ENCODE measurements around the gene MAP6D1.

Gene MAP6D1
- 0.26 to 0.58 (median 0.35) reads per million in 3 donors for total RNA-seq

DNA sequence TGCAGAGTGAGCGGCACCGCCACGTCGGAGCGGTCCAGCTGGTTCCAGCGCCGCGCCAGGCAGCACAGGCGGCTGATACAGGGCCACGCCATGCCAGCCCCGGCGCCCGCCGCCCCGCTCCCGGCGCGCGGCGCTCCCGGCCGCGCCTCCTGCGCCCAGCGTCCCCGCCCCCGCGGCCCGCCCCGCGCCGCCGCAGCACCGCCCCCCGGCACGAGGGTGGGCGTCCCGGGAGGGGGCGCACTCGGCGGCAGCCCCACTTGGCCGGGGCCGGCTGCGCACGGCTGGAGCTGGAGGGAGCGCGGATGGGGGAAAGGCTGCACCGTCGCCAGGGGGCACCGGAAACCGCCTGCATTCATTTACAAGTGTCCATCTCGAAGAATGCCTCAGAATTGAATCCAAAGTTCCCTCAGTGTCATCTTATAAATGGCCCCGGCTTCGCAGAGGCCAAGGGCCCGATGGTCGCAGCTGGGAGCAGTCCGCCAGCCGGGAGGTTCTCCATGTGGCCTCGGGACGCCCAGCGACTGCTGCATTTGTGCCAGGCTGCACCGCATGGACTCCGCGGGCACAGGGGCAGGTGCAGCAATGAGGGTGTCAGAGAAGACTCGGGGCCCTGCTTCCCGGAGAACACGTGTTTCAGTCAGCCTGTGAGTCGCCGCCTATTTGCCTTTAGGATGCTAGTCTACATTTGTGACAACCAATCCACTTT, at the start of gene MAP6D1:
MAP6D1 (minus strand) TSS at position 122 of the 706 bp plus-strand sequence; CDS start at position 92, 30 bp downstream.
- H3K4me1 ChIP-seq (ENCODE audit: control insufficient read depth, insufficient read depth, low read length, poor library complexity, severe bottlenecking), result peaks cover 7% of the 10 kb centered on the region
- peak in 2 of 3 donors; percentile 2 to 3 for DNase-seq
- H3K4me3 ChIP-seq (ENCODE audit: insufficient read depth, low read depth, low read length, poor library complexity, severe bottlenecking), result peak within 1 kb of the TSS; percentile 60
- no peak within 1 kb of the TSS for H3K27ac ChIP-seq (ENCODE audit: insufficient read depth, low read length, poor library complexity, severe bottlenecking)
- H3K9me3 ChIP-seq (ENCODE audit: control insufficient read depth, low read length), result no peaks in the 10 kb centered on the region
- H3K36me3 ChIP-seq (ENCODE audit: control insufficient read depth, insufficient read depth, low read length), result no peaks in the 10 kb centered on the region
- H3K27me3 ChIP-seq (replicated peaks; ENCODE audit: control insufficient read depth, insufficient read depth, low read length, poor library complexity, severe bottlenecking), result no peaks in the 10 kb centered on the region

DNA sequence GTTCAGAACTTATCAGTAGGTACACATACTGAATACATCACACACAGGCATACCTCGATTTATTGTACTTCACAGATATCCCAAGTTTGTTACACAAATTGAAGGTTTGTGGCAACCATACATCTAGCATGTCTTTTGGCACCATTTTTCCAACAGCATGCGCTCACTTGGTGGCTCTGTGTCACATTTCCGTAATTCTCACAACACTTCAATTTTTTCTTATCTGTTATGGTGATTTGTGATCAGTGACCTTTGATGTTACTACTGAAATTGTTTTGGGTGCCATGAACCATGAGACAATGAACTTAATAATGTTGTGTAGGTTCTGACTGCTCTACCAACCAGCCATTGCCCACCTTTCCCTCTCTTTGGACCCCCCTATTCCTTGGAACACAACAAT, 48.5 kb upstream of the MAP6D1 start:
- Histone ChIP-seq H3K4me3 (ENCODE audit: insufficient read depth, low read depth, low read length, poor library complexity, severe bottlenecking) (no peak overlapping the region), H3K27ac (ENCODE audit: insufficient read depth, low read length, poor library complexity, severe bottlenecking) (no peak overlapping the region), H3K36me3 (ENCODE audit: control insufficient read depth, insufficient read depth, low read length) (peaks cover 3% of the 10 kb centered on the region), H3K9me3 (ENCODE audit: control insufficient read depth, low read length) (no peaks in the 10 kb centered on the region), H3K27me3 (replicated peaks; ENCODE audit: control insufficient read depth, insufficient read depth, low read length, poor library complexity, severe bottlenecking) (no peaks in the 10 kb centered on the region), H3K4me1 (ENCODE audit: control insufficient read depth, insufficient read depth, low read length, poor library complexity, severe bottlenecking) (no peaks in the 10 kb centered on the region)
- DNase-seq, result no peak

DNA sequence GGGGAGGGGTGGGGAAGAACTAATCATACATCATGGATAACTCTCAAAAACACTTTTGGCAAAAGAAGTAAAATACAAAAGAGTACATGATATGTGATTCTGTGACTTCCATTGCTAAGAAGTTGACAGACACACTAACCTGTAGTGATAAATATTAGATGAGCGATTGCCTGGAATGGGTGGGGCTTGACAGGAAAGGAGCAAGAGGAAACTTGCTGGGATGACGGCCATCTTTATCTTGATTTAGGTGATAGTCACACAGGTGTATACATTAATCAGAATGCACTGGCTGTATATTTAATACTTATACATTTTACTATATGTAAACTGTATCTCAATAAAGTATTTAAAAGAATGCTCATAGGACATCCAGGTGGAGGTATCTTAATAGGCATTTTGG, 46.2 kb upstream of the MAP6D1 start:
- Histone ChIP-seq H3K9me3 (ENCODE audit: control insufficient read depth, low read length) (no peaks in the 10 kb centered on the region), H3K27ac (ENCODE audit: insufficient read depth, low read length, poor library complexity, severe bottlenecking) (no peak overlapping the region), H3K36me3 (ENCODE audit: control insufficient read depth, insufficient read depth, low read length) (peaks cover 13% of the 10 kb centered on the region), H3K27me3 (replicated peaks; ENCODE audit: control insufficient read depth, insufficient read depth, low read length, poor library complexity, severe bottlenecking) (no peaks in the 10 kb centered on the region), H3K4me1 (ENCODE audit: control insufficient read depth, insufficient read depth, low read length, poor library complexity, severe bottlenecking) (no peaks in the 10 kb centered on the region), H3K4me3 (ENCODE audit: insufficient read depth, low read depth, low read length, poor library complexity, severe bottlenecking) (no peak overlapping the region)
- DNase-seq, result no peak

DNA sequence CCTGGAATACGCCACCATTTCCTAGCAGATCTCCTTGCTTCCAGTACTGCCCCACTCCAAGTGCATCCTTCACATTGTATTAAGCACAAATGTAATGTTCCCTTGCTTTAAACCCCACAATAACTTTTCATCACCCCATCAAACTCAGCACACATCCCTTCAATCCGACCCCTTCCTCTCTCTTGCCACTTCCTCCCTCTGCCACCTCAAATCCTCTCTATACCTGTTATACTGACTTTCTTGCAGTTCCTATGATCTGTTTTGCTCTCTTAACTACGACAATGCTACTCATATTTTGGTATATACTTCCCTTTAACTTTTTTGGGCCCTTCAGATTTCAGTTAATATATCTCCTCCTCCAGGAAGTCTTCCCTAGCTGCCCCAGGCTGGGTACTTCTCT, 45.2 kb upstream of the MAP6D1 start:
- H3K4me3 ChIP-seq (ENCODE audit: insufficient read depth, low read depth, low read length, poor library complexity, severe bottlenecking), result no peak overlapping the region
- no peaks in the 10 kb centered on the region for H3K4me1 ChIP-seq (ENCODE audit: control insufficient read depth, insufficient read depth, low read length, poor library complexity, severe bottlenecking)
- H3K9me3 ChIP-seq (ENCODE audit: control insufficient read depth, low read length), result no peaks in the 10 kb centered on the region
- H3K27me3 ChIP-seq (replicated peaks; ENCODE audit: control insufficient read depth, insufficient read depth, low read length, poor library complexity, severe bottlenecking), result no peaks in the 10 kb centered on the region
- peaks cover 20% of the 10 kb centered on the region for H3K36me3 ChIP-seq (ENCODE audit: control insufficient read depth, insufficient read depth, low read length)
- DNase-seq, result no peak
- H3K27ac ChIP-seq (ENCODE audit: insufficient read depth, low read length, poor library complexity, severe bottlenecking), result no peak overlapping the region

DNA sequence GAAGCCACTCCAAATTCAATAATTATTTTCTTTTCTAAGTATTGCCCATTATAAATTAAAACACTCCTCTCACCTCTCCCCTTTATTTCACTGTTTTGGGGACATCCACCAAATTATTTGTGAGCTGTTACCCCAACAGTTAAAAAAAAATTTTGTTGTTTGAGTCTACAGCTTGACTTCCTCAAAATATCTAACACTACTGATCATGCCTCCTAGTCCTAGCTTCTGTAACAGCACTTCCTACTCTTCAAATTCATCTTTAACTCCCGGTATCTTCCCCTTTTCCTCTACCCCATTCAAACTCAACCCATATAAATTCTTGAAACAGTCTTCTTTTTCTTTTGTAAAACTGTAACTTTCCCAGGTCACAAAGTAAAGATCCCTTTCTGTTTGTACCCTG, 43.4 kb upstream of the MAP6D1 start:
- Histone ChIP-seq H3K4me1 (ENCODE audit: control insufficient read depth, insufficient read depth, low read length, poor library complexity, severe bottlenecking) (no peaks in the 10 kb centered on the region), H3K36me3 (ENCODE audit: control insufficient read depth, insufficient read depth, low read length) (peaks cover 33% of the 10 kb centered on the region), H3K9me3 (ENCODE audit: control insufficient read depth, low read length) (no peaks in the 10 kb centered on the region), H3K27me3 (replicated peaks; ENCODE audit: control insufficient read depth, insufficient read depth, low read length, poor library complexity, severe bottlenecking) (no peaks in the 10 kb centered on the region), H3K27ac (ENCODE audit: insufficient read depth, low read length, poor library complexity, severe bottlenecking) (no peak overlapping the region), H3K4me3 (ENCODE audit: insufficient read depth, low read depth, low read length, poor library complexity, severe bottlenecking) (no peak overlapping the region)
- no peak for DNase-seq

DNA sequence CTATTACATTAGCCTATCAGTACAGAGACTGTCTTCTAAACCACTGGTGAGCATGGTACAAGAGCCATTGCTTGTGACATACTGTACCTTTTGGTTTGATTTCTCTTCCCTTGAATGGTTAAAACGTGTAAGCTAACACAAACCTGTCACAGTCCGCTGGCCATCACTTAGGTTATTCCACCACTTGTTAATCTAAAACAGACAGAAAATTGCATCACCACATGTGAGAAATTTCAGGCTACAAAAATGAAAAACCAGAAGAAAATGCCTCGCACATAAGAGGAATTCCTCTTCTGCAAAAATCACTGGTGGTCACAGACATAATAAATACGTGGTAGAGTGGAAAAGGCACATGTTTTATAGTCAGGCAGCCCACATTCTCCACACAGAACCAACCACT, 37.2 kb upstream of the MAP6D1 start:
- no peaks in the 10 kb centered on the region for H3K9me3 ChIP-seq (ENCODE audit: control insufficient read depth, low read length)
- H3K27ac ChIP-seq (ENCODE audit: insufficient read depth, low read length, poor library complexity, severe bottlenecking), result no peak overlapping the region
- no peak for DNase-seq
- no peaks in the 10 kb centered on the region for H3K4me1 ChIP-seq (ENCODE audit: control insufficient read depth, insufficient read depth, low read length, poor library complexity, severe bottlenecking)
- H3K36me3 ChIP-seq (ENCODE audit: control insufficient read depth, insufficient read depth, low read length), result peaks cover 60% of the 10 kb centered on the region
- no peak overlapping the region for H3K4me3 ChIP-seq (ENCODE audit: insufficient read depth, low read depth, low read length, poor library complexity, severe bottlenecking)
- no peaks in the 10 kb centered on the region for H3K27me3 ChIP-seq (replicated peaks; ENCODE audit: control insufficient read depth, insufficient read depth, low read length, poor library complexity, severe bottlenecking)

DNA sequence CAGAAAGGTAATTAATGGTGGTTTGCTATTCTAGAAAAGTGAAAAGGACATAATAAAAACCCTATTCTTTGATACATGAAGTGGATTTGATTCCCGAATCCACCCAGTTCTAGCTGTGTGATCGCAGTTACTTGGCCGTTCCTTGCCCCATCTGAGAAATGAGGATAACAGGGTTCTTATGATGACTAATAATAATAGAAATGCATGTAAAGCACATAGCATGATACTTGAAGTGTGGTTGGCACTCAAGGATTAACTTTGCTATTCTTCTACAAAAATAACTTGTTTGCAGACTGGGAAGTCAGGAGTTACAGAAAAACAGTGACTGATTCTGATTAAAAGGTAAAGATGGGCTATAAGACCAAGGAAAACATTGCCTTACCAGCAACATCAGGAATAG, 32.5 kb upstream of the MAP6D1 start:
- Histone ChIP-seq H3K27ac (ENCODE audit: insufficient read depth, low read length, poor library complexity, severe bottlenecking) (no peak overlapping the region), H3K27me3 (replicated peaks; ENCODE audit: control insufficient read depth, insufficient read depth, low read length, poor library complexity, severe bottlenecking) (no peaks in the 10 kb centered on the region), H3K4me1 (ENCODE audit: control insufficient read depth, insufficient read depth, low read length, poor library complexity, severe bottlenecking) (no peaks in the 10 kb centered on the region), H3K36me3 (ENCODE audit: control insufficient read depth, insufficient read depth, low read length) (peaks cover 29% of the 10 kb centered on the region), H3K4me3 (ENCODE audit: insufficient read depth, low read depth, low read length, poor library complexity, severe bottlenecking) (no peak overlapping the region), H3K9me3 (ENCODE audit: control insufficient read depth, low read length) (no peaks in the 10 kb centered on the region)
- no peak for DNase-seq

DNA sequence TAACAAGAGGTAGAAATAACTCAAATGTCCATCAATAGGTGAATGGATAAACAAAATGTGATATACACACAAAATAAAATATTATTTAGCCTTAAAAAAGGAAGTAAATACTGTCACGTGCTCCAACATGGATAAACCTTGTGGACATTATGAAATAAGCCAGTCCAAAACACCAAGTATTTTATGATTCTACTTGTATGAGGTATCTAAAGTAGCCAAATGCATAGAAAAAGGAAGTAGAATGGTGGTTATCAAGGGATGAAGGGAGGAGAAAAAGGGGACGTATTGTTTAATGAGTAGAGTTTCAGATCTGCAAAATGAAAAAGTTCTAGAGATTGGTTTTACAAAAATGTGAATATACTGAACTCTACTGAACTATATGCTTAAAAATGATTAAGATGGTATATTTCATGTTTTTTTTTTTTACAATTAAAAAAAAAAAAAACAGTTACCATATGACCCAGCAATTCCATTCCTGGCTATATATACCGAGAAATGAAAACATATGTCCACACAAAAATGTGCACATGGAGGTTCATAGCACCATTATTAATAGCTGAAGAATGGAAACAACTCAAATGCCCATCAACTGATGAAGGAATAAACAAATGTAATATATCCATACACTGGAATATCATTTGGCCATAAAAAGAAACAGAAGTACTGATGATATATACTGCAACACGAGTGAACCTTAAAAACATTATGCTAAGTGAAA, 29.1 kb upstream of the MAP6D1 start:
- Histone ChIP-seq H3K36me3 (ENCODE audit: control insufficient read depth, insufficient read depth, low read length) (peaks cover 16% of the 10 kb centered on the region), H3K9me3 (ENCODE audit: control insufficient read depth, low read length) (no peaks in the 10 kb centered on the region), H3K27ac (ENCODE audit: insufficient read depth, low read length, poor library complexity, severe bottlenecking) (no peak overlapping the region), H3K27me3 (replicated peaks; ENCODE audit: control insufficient read depth, insufficient read depth, low read length, poor library complexity, severe bottlenecking) (no peaks in the 10 kb centered on the region), H3K4me3 (ENCODE audit: insufficient read depth, low read depth, low read length, poor library complexity, severe bottlenecking) (no peak overlapping the region), H3K4me1 (ENCODE audit: control insufficient read depth, insufficient read depth, low read length, poor library complexity, severe bottlenecking) (no peaks in the 10 kb centered on the region)
- no peak for DNase-seq

DNA sequence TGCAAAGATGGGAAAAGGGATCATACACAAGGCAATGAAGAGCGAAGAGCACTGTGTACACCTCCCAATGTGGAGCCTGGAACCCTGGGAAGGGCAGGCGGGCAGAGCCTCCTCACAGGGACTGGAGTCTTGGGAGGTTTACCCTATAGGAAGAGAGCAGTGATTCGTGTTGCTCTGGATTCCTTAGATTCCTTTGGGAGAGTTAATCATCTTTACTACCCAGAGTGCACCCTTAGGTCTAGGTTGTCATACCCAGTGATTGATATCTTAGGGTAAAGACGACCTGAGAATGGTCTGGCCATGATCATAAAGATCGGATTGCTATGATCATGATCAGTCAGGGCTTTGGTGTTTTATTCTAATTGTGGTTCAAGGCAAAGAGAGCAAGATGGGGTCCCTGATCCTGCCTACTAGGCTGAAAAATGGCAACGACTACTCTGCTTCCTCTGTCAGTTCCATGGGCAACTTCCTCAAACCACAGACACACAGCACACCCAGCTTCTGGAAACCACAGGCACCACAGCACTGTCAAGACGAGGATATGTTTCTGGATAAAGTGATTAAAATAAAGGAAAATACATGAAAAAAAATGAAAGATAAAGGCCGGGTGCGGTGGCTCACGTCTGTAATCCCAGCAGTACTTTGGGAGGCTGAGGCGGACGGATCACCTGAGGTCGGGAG, 20.4 kb upstream of the MAP6D1 start:
- Histone ChIP-seq H3K27ac (ENCODE audit: insufficient read depth, low read length, poor library complexity, severe bottlenecking) (no peak overlapping the region), H3K27me3 (replicated peaks; ENCODE audit: control insufficient read depth, insufficient read depth, low read length, poor library complexity, severe bottlenecking) (no peaks in the 10 kb centered on the region), H3K36me3 (ENCODE audit: control insufficient read depth, insufficient read depth, low read length) (peaks cover 61% of the 10 kb centered on the region), H3K9me3 (ENCODE audit: control insufficient read depth, low read length) (no peaks in the 10 kb centered on the region), H3K4me3 (ENCODE audit: insufficient read depth, low read depth, low read length, poor library complexity, severe bottlenecking) (no peak overlapping the region), H3K4me1 (ENCODE audit: control insufficient read depth, insufficient read depth, low read length, poor library complexity, severe bottlenecking) (no peaks in the 10 kb centered on the region)
- no peak for DNase-seq

DNA sequence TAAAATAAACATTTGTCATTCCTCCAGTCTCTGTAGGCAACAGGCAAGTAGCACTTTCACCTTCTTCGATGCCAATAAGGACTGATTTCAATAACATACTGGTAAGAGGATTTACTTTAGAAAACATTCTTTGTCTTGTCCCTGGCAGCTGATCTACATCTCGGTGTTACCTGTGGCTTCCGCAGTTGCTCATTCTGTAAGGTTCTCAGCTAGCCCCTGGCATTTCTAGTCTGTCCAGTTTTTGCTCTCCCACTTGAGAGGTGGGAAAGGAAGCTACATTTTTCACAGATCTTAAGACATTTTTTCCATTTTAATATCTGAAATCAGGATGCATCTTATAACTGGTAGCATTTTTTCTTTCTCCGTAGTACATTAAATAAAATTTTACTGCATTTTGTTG, 19.7 kb upstream of the MAP6D1 start:
- no peak for DNase-seq
- Histone ChIP-seq H3K27me3 (replicated peaks; ENCODE audit: control insufficient read depth, insufficient read depth, low read length, poor library complexity, severe bottlenecking) (no peaks in the 10 kb centered on the region), H3K4me1 (ENCODE audit: control insufficient read depth, insufficient read depth, low read length, poor library complexity, severe bottlenecking) (no peaks in the 10 kb centered on the region), H3K9me3 (ENCODE audit: control insufficient read depth, low read length) (no peaks in the 10 kb centered on the region), H3K36me3 (ENCODE audit: control insufficient read depth, insufficient read depth, low read length) (peaks cover 59% of the 10 kb centered on the region), H3K4me3 (ENCODE audit: insufficient read depth, low read depth, low read length, poor library complexity, severe bottlenecking) (no peak overlapping the region), H3K27ac (ENCODE audit: insufficient read depth, low read length, poor library complexity, severe bottlenecking) (no peak overlapping the region)
